Glutamatergic neuron (in vitro differentiated cells): ENCODE measurements around the gene DCAF15. TPM values are rescaled to one million over a fixed set of nuclear protein-coding genes. Genes with fewer than 3 reads are reported as not detected.

Source experiments
- DNase-seq: peaks from one replicate; pipeline ENCODE4 v3.0.0; 2022
- H3K27ac Mint-ChIP-seq: one replicate; pipeline ENCODE4 v1.8.0; 2020; ENCODE audit warnings: mild to moderate bottlenecking, mixed read lengths, inconsistent platforms; ENCODE audit not compliant: unreplicated experiment
- H3K27me3 Mint-ChIP-seq: one replicate; pipeline ENCODE4 v1.8.0; 2020; ENCODE audit warnings: mild to moderate bottlenecking, moderate library complexity, mixed read lengths, inconsistent platforms; ENCODE audit not compliant: unreplicated experiment
- H3K36me3 Mint-ChIP-seq: one replicate; pipeline ENCODE4 v1.8.0; 2020; ENCODE audit warnings: mild to moderate bottlenecking, mixed read lengths, inconsistent platforms; ENCODE audit not compliant: unreplicated experiment
- H3K4me1 Mint-ChIP-seq: one replicate; pipeline ENCODE4 v1.8.0; 2020; ENCODE audit warnings: mild to moderate bottlenecking, low read depth, mixed read lengths, inconsistent platforms; ENCODE audit not compliant: unreplicated experiment
- H3K4me3 Mint-ChIP-seq: one replicate; pipeline ENCODE4 v1.8.0; 2020; ENCODE audit warnings: mild to moderate bottlenecking, mixed read lengths, inconsistent platforms; ENCODE audit not compliant: unreplicated experiment
- H3K9me3 Mint-ChIP-seq: one replicate; pipeline ENCODE4 v1.8.0; 2020; ENCODE audit warnings: mild to moderate bottlenecking, moderate library complexity, mixed read lengths, inconsistent platforms; ENCODE audit not compliant: unreplicated experiment
- CTCF ChIP-seq: fragments of 200-600 bp; sonication (generic); IDR thresholded peaks from one replicate; pipeline ENCODE4 v1.5.0; 2021; ENCODE audit not compliant: partially characterized antibody, unreplicated experiment
- total RNA-seq: library from RNA; stranded (reverse); fragmentation: NEBNext Ultra II Directional; extraction: Animal tissue kit (Norgen Biotek cat#: 25700); gene quantifications from one replicate; pipeline ENCODE4 v1.2.1, GENCODE V29; 2021; ENCODE audit not compliant: unreplicated experiment

Gene DCAF15
- total RNA-seq, 1 donor from 2014 or later: 84.4 TPM

GRCh38 chr19:13923194-13923987, 28.9 kb upstream of the DCAF15 start:
- no peak for DNase-seq
- H3K4me3 Mint-ChIP-seq: no peak overlapping the region
- H3K9me3 Mint-ChIP-seq: peaks cover 5% of the 10 kb centered on the region
- TF ChIP-seq CTCF: no peak
- H3K4me1 Mint-ChIP-seq: no peaks in the 10 kb centered on the region
- H3K27me3 Mint-ChIP-seq: peaks cover 5% of the 10 kb centered on the region
- H3K36me3 Mint-ChIP-seq: peaks cover 11% of the 10 kb centered on the region
- H3K27ac Mint-ChIP-seq: no peak overlapping the region

GRCh38 chr19:13926010-13926409, 26.3 kb upstream of the DCAF15 start:
- Mint-ChIP-seq H3K27me3 (peaks cover 5% of the 10 kb centered on the region), H3K9me3 (peaks cover 5% of the 10 kb centered on the region), H3K4me1 (no peaks in the 10 kb centered on the region), H3K4me3 (no peak overlapping the region), H3K27ac (no peak overlapping the region), H3K36me3 (peaks cover 11% of the 10 kb centered on the region)
- DNase-seq: no peak
- no peak for TF ChIP-seq CTCF

GRCh38 chr19:13926715-13927114, 25.6 kb upstream of the DCAF15 start:
- Mint-ChIP-seq H3K9me3 (peaks cover 5% of the 10 kb centered on the region), H3K36me3 (peaks cover 11% of the 10 kb centered on the region), H3K4me3 (no peak overlapping the region), H3K27me3 (peaks cover 5% of the 10 kb centered on the region), H3K27ac (no peak overlapping the region), H3K4me1 (no peaks in the 10 kb centered on the region)
- no peak for DNase-seq
- no peak for TF ChIP-seq CTCF

- H3K9me3 Mint-ChIP-seq: peaks cover 4% of the 10 kb centered on the region
- no peak for TF ChIP-seq CTCF
- H3K4me3 Mint-ChIP-seq: no peak overlapping the region
- H3K36me3 Mint-ChIP-seq: no peaks in the 10 kb centered on the region
- no peaks in the 10 kb centered on the region for H3K4me1 Mint-ChIP-seq
- H3K27me3 Mint-ChIP-seq: peaks cover 3% of the 10 kb centered on the region
- DNase-seq: no peak
- no peak overlapping the region for H3K27ac Mint-ChIP-seq
Measured at GRCh38 chr19:13929340-13929739, 23.0 kb upstream of the DCAF15 start.

- peaks cover 3% of the 10 kb centered on the region for H3K4me1 Mint-ChIP-seq
- DNase-seq: no peak
- H3K36me3 Mint-ChIP-seq: no peaks in the 10 kb centered on the region
Measured at GRCh38 chr19:13929956-13930355, 22.4 kb upstream of the DCAF15 start.

More at GRCh38 chr19:13929956-13930355, 22.4 kb upstream of the DCAF15 start:
- H3K27ac Mint-ChIP-seq: no peak overlapping the region
- no peak for TF ChIP-seq CTCF
- no peak overlapping the region for H3K4me3 Mint-ChIP-seq
- peaks cover 6% of the 10 kb centered on the region for H3K9me3 Mint-ChIP-seq
- peaks cover 9% of the 10 kb centered on the region for H3K27me3 Mint-ChIP-seq
